Naive thymus-derived CD4-positive, alpha-beta T cell (primary cell): ENCODE measurements around the gene SOX12. TPM values are rescaled to one million over a fixed set of nuclear protein-coding genes. Genes with fewer than 3 reads are reported as not detected.

Experiments
- ATAC-seq: fragments of 150-1000 bp; cut with Tn5 transposase; 2 replicates; pipeline ENCODE4 v1.10.0; 2021; ENCODE audit warnings: mild to moderate bottlenecking, moderate library complexity
- CTCF ChIA-PET: fragments of 350-600 bp; sonication (Branson Sonifier 250); formaldehyde crosslinking; loops from one replicate; lab custom pipeline; 2021; ENCODE audit warnings: antibody characterized with exemption; lab: Charles Lee
- POLR2A ChIA-PET: fragments of 350-600 bp; sonication (Branson Sonifier 250); formaldehyde crosslinking; loops from one replicate; lab custom pipeline; 2021; ENCODE audit warnings: antibody characterized with exemption, inconsistent platforms; lab: Charles Lee
- DNase-seq, 9 donors: peaks; one replicate each; pipeline versions ENCODE4 v3.0.0 to v3.0.0-alpha.2; 2020 to 2022; ENCODE audit warnings: mixed read lengths in 1 of 9
- H3K27ac ChIP-seq: one replicate; pipeline ENCODE4 v1.7.0; 2013; ENCODE audit warnings: mild to moderate bottlenecking, low read depth, low read length, moderate library complexity
- H3K27me3 ChIP-seq, 2 donors: one replicate each; pipeline ENCODE4 v1.7.0; 2013; ENCODE audit warnings: low read length in 2 of 2, mild to moderate bottlenecking in 2 of 2, moderate library complexity in 2 of 2; ENCODE audit not compliant: control insufficient read depth in 2 of 2, insufficient read depth in 2 of 2
- H3K36me3 ChIP-seq, 3 experiments: 1 replicate in 2 of 3; 2 replicates in 1 of 3; pipeline ENCODE4 v1.7.0; 2013; ENCODE audit warnings: low read length in 3 of 3, mild to moderate bottlenecking in 3 of 3, moderate library complexity in 1 of 3; ENCODE audit not compliant: insufficient read depth in 3 of 3, control insufficient read depth in 2 of 3
- H3K4me1 ChIP-seq, 2 donors: one replicate each; pipeline ENCODE4 v1.7.0; 2013; ENCODE audit warnings: low read length in 2 of 2, mild to moderate bottlenecking in 2 of 2, moderate library complexity in 1 of 2; ENCODE audit not compliant: control insufficient read depth in 2 of 2, insufficient read depth in 2 of 2
- H3K4me3 ChIP-seq: 2 replicates; pipeline ENCODE4 v1.7.0; 2013; ENCODE audit warnings: mild to moderate bottlenecking, low read length
- H3K9me3 ChIP-seq, 3 experiments: 1 replicate in 2 of 3; 2 replicates in 1 of 3; pipeline ENCODE4 v1.7.0; 2013; ENCODE audit warnings: low read length in 3 of 3; ENCODE audit not compliant: control insufficient read depth in 2 of 3
- H3K27ac Mint-ChIP-seq, 9 donors: one replicate each; pipeline ENCODE4 v1.8.0; 2020 to 2022; ENCODE audit warnings: mixed read lengths in 9 of 9, mild to moderate bottlenecking in 8 of 9, moderate library complexity in 5 of 9, inconsistent platforms in 2 of 9
- H3K27me3 Mint-ChIP-seq, 5 donors: one replicate each; pipeline ENCODE4 v1.8.0; 2021 to 2022; ENCODE audit warnings: mixed read lengths in 5 of 5, mild to moderate bottlenecking in 1 of 5
- H3K36me3 Mint-ChIP-seq, 5 donors: one replicate each; pipeline ENCODE4 v1.8.0; 2020 to 2022; ENCODE audit warnings: mixed read lengths in 5 of 5, mild to moderate bottlenecking in 3 of 5, inconsistent platforms in 1 of 5
- H3K4me1 Mint-ChIP-seq, 7 donors: one replicate each; pipeline ENCODE4 v1.8.0; 2020 to 2022; ENCODE audit warnings: mixed read lengths in 7 of 7, mild to moderate bottlenecking in 3 of 7, inconsistent platforms in 1 of 7
- H3K4me3 Mint-ChIP-seq, 10 donors: one replicate each; pipeline ENCODE4 v1.8.0; 2020 to 2022; ENCODE audit warnings: mild to moderate bottlenecking in 10 of 10, mixed read lengths in 10 of 10, moderate library complexity in 6 of 10, inconsistent platforms in 2 of 10
- H3K9me3 Mint-ChIP-seq, 11 donors: one replicate each; pipeline ENCODE4 v1.8.0; 2020 to 2022; ENCODE audit warnings: mixed read lengths in 11 of 11, mild to moderate bottlenecking in 4 of 11, inconsistent platforms in 1 of 11, moderate library complexity in 1 of 11
- intact Hi-C, 2 donors: fragments of 100-400 bp; cut with micrococcal nuclease; formaldehyde crosslinking; loops; one replicate each; pipeline ENCODE4 v1.15.1; 2023
- polyA plus RNA-seq, 2 donors: library from polyadenylated mRNA; unstranded; fragments of 300-500 nt; fragmentation: Illumina TruSeq; gene quantifications; one replicate each; pipeline ENCODE4 v1.2.3, GENCODE V29; 2021
- total RNA-seq, 6 experiments: library from RNA in 5 of 6; stranded (reverse) in 5 of 6; gene quantifications; 1 replicate in 5 of 6; 2 replicates in 1 of 6; pipeline ENCODE4 v1.2.3 and lab custom pipeline; 2021 to 2026

The SOX12 gene
- total and polyA plus RNA-seq, 7 experiments from 2014 or later, result 0.89 to 15.1 (median 9.4) TPM

GRCh38 chr20:346640-347316, 21.4 kb downstream of the SOX12 start, which contains the start of gene NRSN2:
NRSN2 (plus strand) TSS chr20:347111; CDS start chr20:349644, 2,533 bp downstream.
- peak within 1 kb of the TSS in 5 of 9 donors; percentile 34 to 81 (median 63) for H3K27ac Mint-ChIP-seq
- H3K36me3 Mint-ChIP-seq, result peaks cover 0 to 5% (median 4%) of the 10 kb centered on the region in 5 donors
- DNase-seq (no peak), ATAC-seq (peak; percentile 50)
- H3K4me1 ChIP-seq, result peaks cover 0 to 4% of the 10 kb centered on the region in 2 donors
- H3K9me3 ChIP-seq, result no peaks in the 10 kb centered on the region
- peaks cover 0 to 4% (median 0%) of the 10 kb centered on the region in 11 donors for H3K9me3 Mint-ChIP-seq
- intact Hi-C loops, result loop anchor here (1.0 to 2.0 kb wide), 2 partner anchors 19 to 20 kb away; no protein-coding TSS in a partner anchor
- peaks cover 0 to 13% (median 0%) of the 10 kb centered on the region in 5 donors for H3K27me3 Mint-ChIP-seq
- H3K4me1 Mint-ChIP-seq, result peaks cover 13 to 20% (median 14%) of the 10 kb centered on the region in 7 donors
- ChIA-PET CTCF (interaction anchor here (1.5 kb wide), 1 partner anchor 16 kb away, joined by 6 read pairs; no protein-coding TSS in a partner anchor), POLR2A (interaction anchor here (1.0 kb wide), 1 partner anchor 197 kb away, joined by 4 read pairs; the partner anchor contains the start of gene CSNK2A1)
- H3K36me3 ChIP-seq, result peaks cover 0 to 7% (median 0%) of the 10 kb centered on the region in 3 experiments
- H3K4me3 Mint-ChIP-seq, result peak within 1 kb of the TSS; percentile 69 to 98 (median 91)
- H3K27me3 ChIP-seq, result no peaks in the 10 kb centered on the region
- peak within 1 kb of the TSS; percentile 56 for H3K27ac ChIP-seq
- H3K4me3 ChIP-seq, result peak within 1 kb of the TSS; percentile 71

- H3K36me3 Mint-ChIP-seq, result peaks cover 0 to 5% (median 0%) of the 10 kb centered on the region in 5 donors
- Histone ChIP-seq H3K9me3 (no peaks in the 10 kb centered on the region), H3K36me3 (peaks cover 0 to 7% (median 0%) of the 10 kb centered on the region in 3 experiments), H3K4me3 (peak overlapping the region; percentile 71), H3K27me3 (no peaks in the 10 kb centered on the region), H3K27ac (peak overlapping the region; percentile 56), H3K4me1 (peaks cover 0 to 4% of the 10 kb centered on the region in 2 donors)
- ATAC-seq (peak; percentile 2), DNase-seq (no peak)
- H3K4me1 Mint-ChIP-seq, result peaks cover 13 to 25% (median 15%) of the 10 kb centered on the region in 7 donors
- ChIA-PET CTCF (no interaction called here), POLR2A (no interaction called here)
- H3K27me3 Mint-ChIP-seq, result peaks cover 0 to 17% (median 0%) of the 10 kb centered on the region in 5 donors
- H3K27ac Mint-ChIP-seq, result peak overlapping the region in 1 of 9 donors; percentile 23
- intact Hi-C loops, result loop anchor here (1.0 to 2.0 kb wide), 2 partner anchors 20 kb away; no protein-coding TSS in a partner anchor
- peaks cover 0 to 4% (median 0%) of the 10 kb centered on the region in 11 donors for H3K9me3 Mint-ChIP-seq
- H3K4me3 Mint-ChIP-seq, result peak overlapping the region; percentile 50 to 98 (median 91)
Observed at GRCh38 chr20:347317-347639, 21.9 kb downstream of the SOX12 start.

GRCh38 chr20:347640-348484, 22.5 kb downstream of the SOX12 start:
- peak overlapping the region; percentile 56 for H3K27ac ChIP-seq
- peaks cover 0 to 4% of the 10 kb centered on the region in 2 donors for H3K4me1 ChIP-seq
- H3K27me3 ChIP-seq, result no peaks in the 10 kb centered on the region
- H3K27me3 Mint-ChIP-seq, result peaks cover 0 to 17% (median 0%) of the 10 kb centered on the region in 5 donors
- H3K4me3 Mint-ChIP-seq, result peak overlapping the region; percentile 85 to 98 (median 92)
- H3K36me3 Mint-ChIP-seq, result peaks cover 0 to 5% (median 0%) of the 10 kb centered on the region in 5 donors
- peak overlapping the region; percentile 24 to 81 (median 61) for H3K27ac Mint-ChIP-seq
- peak overlapping the region; percentile 71 for H3K4me3 ChIP-seq
- intact Hi-C loops, result loop anchor here (1.0 to 2.0 kb wide), 2 partner anchors 21 kb away; no protein-coding TSS in a partner anchor
- ChIA-PET POLR2A (interaction anchor here (0.6 kb wide), 2 partner anchors 50 to 149 kb away, joined by 3 read pairs; no protein-coding TSS in a partner anchor), CTCF (no interaction called here)
- ATAC-seq, result peak; percentile 83
- peaks cover 0 to 4% (median 0%) of the 10 kb centered on the region in 11 donors for H3K9me3 Mint-ChIP-seq
- H3K9me3 ChIP-seq, result no peaks in the 10 kb centered on the region
- H3K36me3 ChIP-seq, result peaks cover 0 to 7% (median 0%) of the 10 kb centered on the region in 3 experiments
- peak in 5 of 9 donors; percentile 10 to 70 (median 48) for DNase-seq
- H3K4me1 Mint-ChIP-seq, result peaks cover 13 to 25% (median 15%) of the 10 kb centered on the region in 7 donors

GRCh38 chr20:348972-349841, 23.9 kb downstream of the SOX12 start:
- no peak for ATAC-seq
- Histone ChIP-seq H3K9me3 (no peaks in the 10 kb centered on the region), H3K27ac (no peak overlapping the region), H3K4me1 (peaks cover 0 to 4% of the 10 kb centered on the region in 2 donors), H3K36me3 (peaks cover 0 to 7% (median 0%) of the 10 kb centered on the region in 3 experiments), H3K4me3 (no peak overlapping the region), H3K27me3 (no peaks in the 10 kb centered on the region)
- peak overlapping the region in 2 of 9 donors; percentile 51 to 81 for H3K27ac Mint-ChIP-seq
- peak overlapping the region in 4 of 10 donors; percentile 85 to 98 (median 94) for H3K4me3 Mint-ChIP-seq
- intact Hi-C loops, result no loop called here
- peaks cover 0 to 3% (median 0%) of the 10 kb centered on the region in 5 donors for H3K36me3 Mint-ChIP-seq
- peaks cover 0 to 17% (median 0%) of the 10 kb centered on the region in 5 donors for H3K27me3 Mint-ChIP-seq
- CTCF ChIA-PET, result interaction anchor here (0.6 kb wide), 1 partner anchor 135 kb away, joined by 4 read pairs; no protein-coding TSS in a partner anchor
- POLR2A ChIA-PET, result interaction anchor here (0.6 kb wide), 1 partner anchor 148 kb away, joined by 3 read pairs; no protein-coding TSS in a partner anchor
- DNase-seq, result no peak
- H3K4me1 Mint-ChIP-seq, result peaks cover 13 to 25% (median 15%) of the 10 kb centered on the region in 7 donors
- H3K9me3 Mint-ChIP-seq, result peaks cover 0 to 1% (median 0%) of the 10 kb centered on the region in 11 donors

GRCh38 chr20:353166-353565, 27.8 kb downstream of the SOX12 start:
- Mint-ChIP-seq H3K4me3 (no peak overlapping the region), H3K9me3 (peaks cover 0 to 1% (median 0%) of the 10 kb centered on the region in 11 donors), H3K4me1 (peaks cover 6 to 22% (median 8%) of the 10 kb centered on the region in 7 donors), H3K27ac (no peak overlapping the region), H3K27me3 (peaks cover 0 to 5% (median 0%) of the 10 kb centered on the region in 5 donors), H3K36me3 (peaks cover 0 to 1% (median 0%) of the 10 kb centered on the region in 5 donors)
- intact Hi-C loops, result loop anchor here (5.0 kb wide), 3 partner anchors 109 to 314 kb away; partner anchors contain the start of genes CSNK2A1 (in 2 of the 2) and TBC1D20 (in 1 of the 2)
- Histone ChIP-seq H3K27ac (no peak overlapping the region), H3K9me3 (no peaks in the 10 kb centered on the region), H3K36me3 (peaks cover 0 to 3% (median 0%) of the 10 kb centered on the region in 3 experiments), H3K4me1 (peaks cover 3 to 4% of the 10 kb centered on the region in 2 donors), H3K4me3 (no peak overlapping the region), H3K27me3 (no peaks in the 10 kb centered on the region)
- CTCF ChIA-PET, result interaction anchor here (0.6 to 4.5 kb wide), 4 partner anchors 8 to 292 kb away, joined by 3 to 74 read pairs (median 4); no protein-coding TSS in a partner anchor
- POLR2A ChIA-PET, result no interaction called here
- ATAC-seq, result no peak
- no peak for DNase-seq
